Measurements from ENCODE around the gene NADK2.
"Not testable (repeated sequence)": the region's sequence is repeated elsewhere in the genome, so short reads cannot be mapped to it uniquely, and the experiment has no call there.

The NADK2 gene, protein sequence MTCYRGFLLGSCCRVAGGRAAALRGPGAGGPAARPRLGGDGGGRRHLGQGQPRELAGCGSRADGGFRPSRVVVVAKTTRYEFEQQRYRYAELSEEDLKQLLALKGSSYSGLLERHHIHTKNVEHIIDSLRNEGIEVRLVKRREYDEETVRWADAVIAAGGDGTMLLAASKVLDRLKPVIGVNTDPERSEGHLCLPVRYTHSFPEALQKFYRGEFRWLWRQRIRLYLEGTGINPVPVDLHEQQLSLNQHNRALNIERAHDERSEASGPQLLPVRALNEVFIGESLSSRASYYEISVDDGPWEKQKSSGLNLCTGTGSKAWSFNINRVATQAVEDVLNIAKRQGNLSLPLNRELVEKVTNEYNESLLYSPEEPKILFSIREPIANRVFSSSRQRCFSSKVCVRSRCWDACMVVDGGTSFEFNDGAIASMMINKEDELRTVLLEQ

GRCh38 chr5:36241631-36242533, at the start of gene NADK2:
TSS of gene NADK2 (minus strand) at chr5:36241925. CDS start at chr5:36241798, 127 bp downstream.
- peak; percentile 96 for DNase-seq

DNA sequence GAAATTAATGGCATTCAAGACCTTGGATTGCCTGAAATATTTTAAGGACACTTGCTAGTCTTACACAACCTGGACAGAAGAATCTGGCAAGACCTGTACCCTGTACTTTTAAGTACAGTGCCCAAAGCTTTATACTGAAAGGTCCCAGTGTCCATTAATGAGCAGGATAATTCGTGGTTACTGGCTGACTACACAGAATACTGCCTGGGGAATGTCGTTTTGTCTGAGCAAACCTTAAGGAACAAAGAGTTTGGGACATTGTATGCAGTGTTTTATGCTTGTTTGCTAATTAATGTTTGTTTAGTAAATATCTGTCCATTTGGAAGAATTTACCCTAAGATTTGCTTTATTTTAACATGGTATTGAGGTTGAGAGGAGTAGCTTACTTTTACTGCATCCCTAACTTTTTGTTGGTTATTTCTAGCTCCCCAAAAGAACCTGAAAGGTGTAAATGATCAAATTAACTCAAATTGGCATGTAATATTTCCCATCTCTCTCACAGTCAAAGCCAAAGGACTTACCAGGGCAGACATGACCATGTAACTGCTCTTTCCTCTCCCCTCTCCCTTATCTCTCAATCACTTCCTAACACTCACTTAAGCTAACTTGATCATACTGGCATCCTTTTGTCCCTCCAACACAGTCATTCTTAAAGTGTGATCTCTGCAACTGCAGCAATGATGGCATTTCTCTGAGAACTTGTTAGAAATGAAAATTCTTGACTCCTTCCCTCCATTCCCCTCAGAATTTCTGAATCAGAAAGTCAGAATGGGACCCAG, 44.3 kb upstream of the NADK2 start:
- DNase-seq = no peak

- not testable (repeated sequence) for DNase-seq
Measured at GRCh38 chr5:36283775-36284174, 42.0 kb upstream of the NADK2 start.

GRCh38 chr5:36281626-36282025, 39.9 kb upstream of the NADK2 start:
- DNase-seq = no peak

DNA sequence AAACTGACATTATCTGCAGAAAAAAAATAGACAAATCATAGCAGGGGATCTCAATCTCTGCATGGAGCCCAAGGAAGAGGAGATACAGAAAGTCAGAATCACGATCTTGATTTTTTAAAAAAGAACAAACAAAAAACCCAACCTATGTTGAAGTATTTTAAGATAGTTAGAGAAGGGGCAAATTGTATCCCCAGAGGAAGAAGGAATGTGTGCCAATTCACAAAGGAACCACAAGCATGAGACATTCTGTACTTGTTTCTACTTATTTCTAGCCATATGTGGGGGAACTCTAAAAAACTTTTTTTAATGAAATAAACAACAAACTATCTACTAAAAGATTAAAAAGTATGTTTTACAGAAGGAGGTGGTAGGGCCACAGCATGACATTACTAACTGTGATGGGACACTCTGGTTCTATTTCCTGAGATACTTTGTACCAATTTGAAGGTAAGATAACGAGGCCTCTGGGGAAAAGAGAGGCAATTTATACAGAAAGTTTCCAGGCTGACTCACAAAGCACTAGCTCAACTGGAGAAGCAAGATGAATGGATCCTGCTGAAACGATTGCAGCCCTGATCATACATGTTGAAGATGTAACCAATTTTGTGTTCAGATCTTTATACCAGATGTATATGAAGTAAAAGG, 37.5 kb upstream of the NADK2 start:
- DNase-seq = no peak

GRCh38 chr5:36277521-36278176, 35.9 kb upstream of the NADK2 start:
- DNase-seq = no peak

- no peak for DNase-seq
Measured at GRCh38 chr5:36276864-36277263, 35.1 kb upstream of the NADK2 start.

GRCh38 chr5:36273809-36274526, 32.2 kb upstream of the NADK2 start:
- DNase-seq = no peak

GRCh38 chr5:36272136-36272690, 30.5 kb upstream of the NADK2 start:
- no peak for DNase-seq

DNA sequence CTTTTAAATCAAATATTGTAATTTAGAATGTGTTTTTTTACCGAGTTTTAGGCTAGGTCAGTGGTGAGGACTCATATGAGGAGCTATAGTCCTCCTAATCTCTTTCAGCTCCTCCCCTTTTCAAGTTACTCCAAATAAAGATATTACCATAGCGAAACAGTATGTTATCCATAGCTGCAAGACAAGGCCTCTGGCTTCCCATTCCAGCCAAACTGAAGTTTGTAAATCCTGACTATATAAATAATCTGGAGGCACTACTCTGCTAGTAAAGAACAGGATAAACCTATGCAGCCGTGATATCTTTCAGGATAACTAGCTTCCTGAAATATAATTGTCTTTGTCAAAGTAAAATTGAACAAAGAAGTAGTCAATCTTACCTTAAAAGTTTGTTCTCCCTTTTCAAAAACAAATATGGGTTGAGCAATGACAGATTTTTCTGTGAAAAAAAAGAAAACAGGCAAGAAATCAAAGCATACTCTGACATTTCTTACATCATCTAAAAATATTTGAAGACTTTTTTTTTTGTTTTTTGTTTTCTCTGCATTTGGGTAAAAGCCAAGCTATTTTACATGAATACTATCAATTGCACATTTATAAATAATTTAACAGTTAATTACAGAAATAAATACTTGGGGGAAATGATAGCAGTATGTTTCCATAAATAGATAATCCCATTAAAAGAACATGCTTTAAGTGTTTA, 29.3 kb upstream of the NADK2 start:
- no peak for DNase-seq

- DNase-seq = no peak
Measured at GRCh38 chr5:36270175-36270574, 28.4 kb upstream of the NADK2 start.

DNA sequence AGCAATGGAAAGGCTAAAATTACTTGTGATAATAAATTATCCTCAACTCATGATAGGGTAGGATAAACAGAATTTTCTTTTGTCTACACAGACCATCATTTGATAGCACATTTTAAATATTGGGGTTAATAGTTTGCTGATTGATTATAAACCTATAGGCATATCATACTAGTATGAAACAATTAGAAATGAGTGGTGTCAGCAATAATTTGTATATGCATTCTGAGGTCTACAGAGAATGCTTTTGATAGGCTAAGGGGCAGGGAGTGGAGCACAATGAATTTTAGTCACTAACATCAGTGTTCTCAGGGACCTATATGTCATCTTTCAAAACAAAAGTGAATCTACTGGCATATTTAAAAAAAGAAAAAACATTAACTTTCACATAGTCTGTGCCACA, 27.8 kb upstream of the NADK2 start:
- DNase-seq = no peak

- no peak for DNase-seq
Measured at GRCh38 chr5:36267905-36268304, 26.2 kb upstream of the NADK2 start.

GRCh38 chr5:36264202-36264760, 22.6 kb upstream of the NADK2 start:
- DNase-seq = no peak

DNA sequence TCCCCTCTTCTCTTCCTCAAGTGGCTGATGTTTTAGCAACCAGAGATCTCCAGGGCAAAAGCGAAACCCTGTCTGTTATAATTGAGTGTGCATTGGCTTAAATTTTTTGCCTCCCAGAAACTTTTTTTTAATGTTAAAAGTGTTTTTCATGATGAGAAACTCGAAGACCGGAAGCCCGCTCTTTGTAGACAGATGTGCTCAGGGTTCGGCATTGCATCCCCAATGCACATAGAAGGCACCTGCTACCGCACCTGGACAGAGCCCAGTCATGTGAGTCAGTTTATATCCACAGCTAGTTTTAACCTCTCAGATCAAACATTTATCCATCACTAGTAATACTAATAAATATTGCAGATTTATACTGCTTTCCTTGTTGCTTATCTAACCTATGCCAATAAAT, 19.5 kb upstream of the NADK2 start:
- DNase-seq = no peak

DNA sequence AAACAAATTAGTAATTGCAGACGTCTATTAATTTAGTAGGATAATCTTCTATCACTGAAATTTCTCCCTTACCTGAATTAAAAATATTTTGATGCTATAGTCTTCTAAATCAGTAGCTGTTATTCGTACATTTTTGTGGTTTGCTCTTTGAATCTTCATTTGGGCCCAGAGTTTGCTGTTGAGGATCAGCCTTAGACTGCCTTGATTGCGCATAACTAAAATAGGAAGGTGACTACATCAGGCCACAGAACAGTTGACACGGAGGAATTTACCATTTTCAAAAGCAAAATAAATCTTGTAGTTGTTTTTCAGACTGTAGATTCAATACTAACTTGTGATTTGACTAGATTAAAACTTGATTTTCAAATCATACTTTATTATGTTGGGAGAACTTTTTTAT, 11.8 kb upstream of the NADK2 start:
- no peak for DNase-seq

GRCh38 chr5:36252722-36253365, 11.1 kb upstream of the NADK2 start:
- DNase-seq = no peak

- no peak for DNase-seq
Measured at GRCh38 chr5:36251218-36251617, 9.5 kb upstream of the NADK2 start.

DNA sequence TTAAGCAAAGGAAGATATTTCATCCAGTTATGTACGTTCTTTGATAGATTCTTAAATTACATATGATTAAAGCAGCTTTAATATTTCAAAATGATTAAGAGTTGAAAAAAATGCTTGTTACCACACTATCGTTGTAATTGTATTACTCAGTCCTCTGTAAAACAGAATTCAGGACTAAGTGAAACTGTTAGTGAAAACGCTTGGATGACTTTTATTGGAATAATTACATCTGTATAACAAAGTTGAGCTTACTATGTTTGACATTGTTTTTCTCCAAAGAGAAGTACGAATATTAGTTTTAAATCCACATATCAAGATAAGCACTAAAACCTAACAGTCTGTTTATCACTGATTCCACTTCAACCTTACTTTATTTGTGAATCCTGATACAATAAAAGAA, 8.7 kb upstream of the NADK2 start:
- no peak for DNase-seq
